ENCODE measurements around the gene ZNF646. TPM values are rescaled to one million over a fixed set of nuclear protein-coding genes. Genes with fewer than 3 reads are reported as not detected.

The ZNF646 gene
- total and polyA plus RNA-seq, 2 of the 13 experiments (the other 11 are each of a cell fraction or from before 2014, with no cell fraction given) = 3.4 to 10.9 TPM

GRCh38 chr16:31085411-31085810 lies 11.2 kb downstream of the ZNF646 start:
- Histone ChIP-seq H3K4me1 (ENCODE audit: insufficient read depth, low read length) (no peaks in the 10 kb centered on the region), H3K36me3 (replicated peaks in 1 of 2; ENCODE audit: control insufficient read depth in 1 of 2, insufficient read depth in 2 of 2, low read length in 2 of 2) (peaks cover 16 to 26% of the 10 kb centered on the region in 2 experiments), H4K20me1 (ENCODE audit: insufficient read depth, low read length) (no peaks in the 10 kb centered on the region; the same call in 1 of the 2 replicates), H3K27ac (ENCODE audit: extremely low read length, insufficient read depth, low read length) (no peak overlapping the region), H3K9me3 (ENCODE audit: low read length) (no peaks in the 10 kb centered on the region), H3K4me3 (replicated peaks in 1 of 3; ENCODE audit: insufficient read depth in 1 of 3, low read depth in 2 of 3, low read length in 3 of 3) (no peak overlapping the region), H2AFZ (ENCODE audit: low read length) (no peak overlapping the region), H3K27me3 (ENCODE audit: control insufficient read depth in 1 of 2, insufficient read depth in 2 of 2, low read length in 2 of 2) (no peaks in the 10 kb centered on the region), H3K9ac (ENCODE audit: insufficient read depth, low read depth, low read length) (no peak overlapping the region), H3K79me2 (ENCODE audit: insufficient read depth, low read length) (peaks cover 2% of the 10 kb centered on the region), H3K4me2 (ENCODE audit: low read depth, low read length) (no peak overlapping the region)
- in situ Hi-C loops (cut with HindIII; ENCODE audit: extremely low pct_ligation_motif_present, low pct_unique_long_range_greater_than_20kb) = no loop called here
- DNase-seq (ENCODE audit: low spot score) = no peak
- TF ChIP-seq ELF4 (CRISPR knock-in tag; IDR thresholded peaks at IDR 0.05; ENCODE audit: borderline replicate concordance) (no peak), POLR2A (IDR thresholded peaks at IDR 0.05; ENCODE audit: insufficient read depth in 1 of 2, low read depth in 2 of 2, low read length in 2 of 2) (0 out of 4 replicates have a peak, but pooled peaks of 1 of the 2 experiments have one; percentile 3)
- intact Hi-C loops (cut with micrococcal nuclease; ENCODE audit: unreplicated experiment) = no loop called here
- no TSS peak for BruUV-seq (replicated peaks)
- FAIRE-seq = no peak
- CTCF ChIA-PET (ENCODE audit: low intra/inter-chr PET ratio, low total read pairs) = no interaction called here
- POLR2A ChIA-PET = interaction anchor here (3.3 kb wide), 1 partner anchor 11 kb away, joined by 17 read pairs; the partner anchor contains the start of genes ZNF646 and ZNF668
- 94% methylated on average over 8 of the region's 8 CpGs for WGBS (ENCODE audit: low lambda C conversion rate)
- ATAC-seq = no peak

DNA sequence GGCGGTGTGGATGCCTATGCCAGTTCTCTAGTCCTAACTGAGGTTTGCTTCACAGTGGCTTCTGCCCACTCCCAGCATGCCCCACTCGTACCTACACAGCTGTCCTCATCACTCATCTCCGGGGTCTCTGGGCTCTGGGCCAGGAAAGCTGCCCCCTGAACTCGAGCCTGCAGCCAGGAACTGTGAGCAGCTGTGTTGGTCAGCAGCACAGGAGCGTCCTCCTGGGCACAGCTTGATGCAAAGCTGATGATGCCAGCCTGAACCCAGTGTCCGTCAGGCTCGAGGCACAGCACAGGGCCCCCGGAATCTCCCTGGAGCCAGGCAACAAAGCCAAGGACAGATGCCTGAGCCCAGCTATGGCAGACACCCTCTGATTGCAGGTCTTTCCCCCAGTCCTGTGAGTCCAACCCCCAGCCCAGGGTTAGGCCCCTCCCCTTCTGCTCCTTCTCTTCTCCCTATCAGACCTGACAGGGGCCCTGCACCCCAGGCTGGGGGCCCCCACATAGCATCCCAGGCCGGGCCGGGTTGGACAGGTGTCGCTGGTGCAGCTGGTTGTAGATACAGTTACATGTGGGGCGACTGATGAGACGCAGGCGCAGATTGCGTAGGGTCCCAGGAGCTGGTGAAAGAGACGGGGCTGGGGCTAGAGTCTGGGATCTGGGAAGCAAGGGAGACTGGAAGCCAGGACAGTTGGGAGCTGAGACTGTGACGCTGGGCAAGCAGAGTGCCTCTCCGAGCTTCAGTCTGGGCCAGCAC lies 11.8 kb downstream of the ZNF646 start:
- no peak overlapping the region for H3K4me3 ChIP-seq (replicated peaks in 1 of 3; ENCODE audit: insufficient read depth in 1 of 3, low read depth in 2 of 3, low read length in 3 of 3)
- ATAC-seq (no peak; the same call in 2 of the 3 replicates), FAIRE-seq (no peak), DNase-seq (ENCODE audit: low spot score) (no peak)
- BruUV-seq (replicated peaks) = no TSS peak
- intact Hi-C loops (cut with micrococcal nuclease; ENCODE audit: unreplicated experiment) (no loop called here), in situ Hi-C loops (cut with HindIII; ENCODE audit: extremely low pct_ligation_motif_present, low pct_unique_long_range_greater_than_20kb) (no loop called here)
- ChIA-PET CTCF (ENCODE audit: low intra/inter-chr PET ratio, low total read pairs) (no interaction called here), POLR2A (interaction anchor here (1.4 to 3.3 kb wide), 2 partner anchors 12 to 31 kb away, joined by 3 to 17 read pairs; partner anchors contain the start of genes KAT8, ZNF646 and ZNF668)
- H4K20me1 ChIP-seq (ENCODE audit: insufficient read depth, low read length) = no peaks in the 10 kb centered on the region; the same call in 1 of the 2 replicates
- no peaks in the 10 kb centered on the region for H3K4me1 ChIP-seq (ENCODE audit: insufficient read depth, low read length)
- no peak overlapping the region for H3K27ac ChIP-seq (ENCODE audit: extremely low read length, insufficient read depth, low read length)
- H3K27me3 ChIP-seq (ENCODE audit: control insufficient read depth in 1 of 2, insufficient read depth in 2 of 2, low read length in 2 of 2) = no peaks in the 10 kb centered on the region
- H2AFZ ChIP-seq (ENCODE audit: low read length) = no peak overlapping the region
- H3K36me3 ChIP-seq (replicated peaks in 1 of 2; ENCODE audit: control insufficient read depth in 1 of 2, insufficient read depth in 2 of 2, low read length in 2 of 2) = peaks cover 14 to 27% of the 10 kb centered on the region in 2 experiments
- 95% methylated on average over 18 of the region's 18 CpGs for WGBS (ENCODE audit: low lambda C conversion rate)
- H3K79me2 ChIP-seq (ENCODE audit: insufficient read depth, low read length) = peaks cover 8% of the 10 kb centered on the region
- no peak overlapping the region for H3K4me2 ChIP-seq (ENCODE audit: low read depth, low read length)
- no peaks in the 10 kb centered on the region for H3K9me3 ChIP-seq (ENCODE audit: low read length)
- H3K9ac ChIP-seq (ENCODE audit: insufficient read depth, low read depth, low read length) = no peak overlapping the region
- TF ChIP-seq HNRNPLL (IDR thresholded peaks at IDR 0.05; ENCODE audit: low read depth, low read length, poor library complexity, severe bottlenecking) = peak; percentile 12
- peak in 1 of 2 experiments; percentile 8; a peak in 2 of 4 replicates for TF ChIP-seq POLR2A (IDR thresholded peaks at IDR 0.05; ENCODE audit: insufficient read depth in 1 of 2, low read depth in 2 of 2, low read length in 2 of 2)
- TF ChIP-seq, protein P1, sequence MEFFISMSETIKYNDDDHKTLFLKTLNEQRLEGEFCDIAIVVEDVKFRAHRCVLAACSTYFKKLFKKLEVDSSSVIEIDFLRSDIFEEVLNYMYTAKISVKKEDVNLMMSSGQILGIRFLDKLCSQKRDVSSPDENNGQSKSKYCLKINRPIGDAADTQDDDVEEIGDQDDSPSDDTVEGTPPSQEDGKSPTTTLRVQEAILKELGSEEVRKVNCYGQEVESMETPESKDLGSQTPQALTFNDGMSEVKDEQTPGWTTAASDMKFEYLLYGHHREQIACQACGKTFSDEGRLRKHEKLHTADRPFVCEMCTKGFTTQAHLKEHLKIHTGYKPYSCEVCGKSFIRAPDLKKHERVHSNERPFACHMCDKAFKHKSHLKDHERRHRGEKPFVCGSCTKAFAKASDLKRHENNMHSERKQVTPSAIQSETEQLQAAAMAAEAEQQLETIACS (CRISPR knock-in tag; IDR thresholded peaks at IDR 0.05) = 0 out of 2 replicates have a peak, but pooled peaks have one; percentile 19
- TF ChIP-seq AGO2 (optimal IDR thresholded peaks at IDR 0.05; ENCODE audit: low read depth, low read length) = peak; percentile 84
- TF ChIP-seq SATB2 (CRISPR knock-in tag; IDR thresholded peaks at IDR 0.05) = no peak
- TF ChIP-seq, protein P2, sequence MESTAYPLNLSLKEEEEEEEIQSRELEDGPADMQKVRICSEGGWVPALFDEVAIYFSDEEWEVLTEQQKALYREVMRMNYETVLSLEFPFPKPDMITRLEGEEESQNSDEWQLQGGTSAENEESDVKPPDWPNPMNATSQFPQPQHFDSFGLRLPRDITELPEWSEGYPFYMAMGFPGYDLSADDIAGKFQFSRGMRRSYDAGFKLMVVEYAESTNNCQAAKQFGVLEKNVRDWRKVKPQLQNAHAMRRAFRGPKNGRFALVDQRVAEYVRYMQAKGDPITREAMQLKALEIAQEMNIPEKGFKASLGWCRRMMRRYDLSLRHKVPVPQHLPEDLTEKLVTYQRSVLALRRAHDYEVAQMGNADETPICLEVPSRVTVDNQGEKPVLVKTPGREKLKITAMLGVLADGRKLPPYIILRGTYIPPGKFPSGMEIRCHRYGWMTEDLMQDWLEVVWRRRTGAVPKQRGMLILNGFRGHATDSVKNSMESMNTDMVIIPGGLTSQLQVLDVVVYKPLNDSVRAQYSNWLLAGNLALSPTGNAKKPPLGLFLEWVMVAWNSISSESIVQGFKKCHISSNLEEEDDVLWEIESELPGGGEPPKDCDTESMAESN (CRISPR knock-in tag; conservative IDR thresholded peaks at IDR 0.05) = no peak
- 0 out of 2 replicates have a peak, but pooled peaks have one; percentile 15 for TF ChIP-seq ZNF687 (CRISPR knock-in tag; IDR thresholded peaks at IDR 0.05)
